GM06990 (cell line): Measurements from ENCODE around the gene PDSS2.
"Not testable (repeated sequence)": the region's sequence is repeated elsewhere in the genome, so short reads cannot be mapped to it uniquely, and the experiment has no call there.

Source experiments
- DNase-seq: peaks from one replicate; pipeline ENCODE4 v3.0.0-alpha.2; 2011; ENCODE audit not compliant: insufficient read length; ENCODE audit errors: extremely low read depth
- H3K27me3 ChIP-seq: replicated peaks from 2 replicates; pipeline ENCODE4 v1.6.0; 2011; ENCODE audit warnings: low read length; ENCODE audit not compliant: control insufficient read depth, insufficient read depth
- H3K36me3 ChIP-seq: 2 replicates; pipeline ENCODE4 v1.5.1; 2011; ENCODE audit warnings: low read length; ENCODE audit not compliant: control insufficient read depth, insufficient read depth
- H3K4me3 ChIP-seq: replicated peaks from 2 replicates; pipeline ENCODE4 v1.5.1; 2011; ENCODE audit warnings: low read depth, mild to moderate bottlenecking, control low read depth, low read length
- CTCF ChIP-seq: IDR thresholded peaks from 2 replicates; pipeline ENCODE4 v1.5.1; 2011; ENCODE audit warnings: low read length, control low read depth, mild to moderate bottlenecking, inconsistent platforms; ENCODE audit not compliant: insufficient read depth, poor library complexity, severe bottlenecking

PDSS2 gene

GRCh38 chr6:107440936-107441335, 18.4 kb downstream of the PDSS2 start:
- no peaks in the 10 kb centered on the region for H3K36me3 ChIP-seq

GRCh38 chr6:107439406-107439805, 20.0 kb downstream of the PDSS2 start:
- Histone ChIP-seq H3K36me3 (no peaks in the 10 kb centered on the region), H3K4me3 (no peak overlapping the region), H3K27me3 (no peaks in the 10 kb centered on the region)
- no peak for DNase-seq
- no peak for TF ChIP-seq CTCF

More at GRCh38 chr6:107440936-107441335, 18.4 kb downstream of the PDSS2 start:
- H3K27me3 ChIP-seq: no peaks in the 10 kb centered on the region
- H3K4me3 ChIP-seq: no peak overlapping the region
- TF ChIP-seq CTCF: no peak
- DNase-seq: no peak

- Histone ChIP-seq H3K4me3 (no peak overlapping the region), H3K27me3 (no peaks in the 10 kb centered on the region), H3K36me3 (no peaks in the 10 kb centered on the region)
- no peak for TF ChIP-seq CTCF
- no peak for DNase-seq
Measured at GRCh38 chr6:107437691-107438090, 21.7 kb downstream of the PDSS2 start.

GRCh38 chr6:107436881-107437280, 22.5 kb downstream of the PDSS2 start:
- no peak for DNase-seq
- H3K36me3 ChIP-seq: no peaks in the 10 kb centered on the region
- H3K4me3 ChIP-seq: no peak overlapping the region
- no peak for TF ChIP-seq CTCF
- H3K27me3 ChIP-seq: no peaks in the 10 kb centered on the region

GRCh38 chr6:107435798-107436197, 23.6 kb downstream of the PDSS2 start:
- H3K36me3 ChIP-seq: no peaks in the 10 kb centered on the region
- TF ChIP-seq CTCF: no peak
- DNase-seq: no peak
- no peaks in the 10 kb centered on the region for H3K27me3 ChIP-seq
- no peak overlapping the region for H3K4me3 ChIP-seq

- H3K4me3 ChIP-seq: no peak overlapping the region
- H3K36me3 ChIP-seq: no peaks in the 10 kb centered on the region
- H3K27me3 ChIP-seq: no peaks in the 10 kb centered on the region
- no peak for TF ChIP-seq CTCF
- no peak for DNase-seq
Measured at GRCh38 chr6:107434812-107435211, 24.6 kb downstream of the PDSS2 start.

- H3K36me3 ChIP-seq, DNase-seq, H3K27me3 ChIP-seq, H3K4me3 ChIP-seq: not testable (repeated sequence)
Measured at GRCh38 chr6:107425951-107426350, 33.4 kb downstream of the PDSS2 start.
